Left renal cortex interstitium (tissue), 4 donors: Measurements from ENCODE around the gene GCNT2. TPM values are rescaled to one million over a fixed set of nuclear protein-coding genes. Genes with fewer than 3 reads are reported as not detected.
"Not testable (repeated sequence)": the region's sequence is repeated elsewhere in the genome, so short reads cannot be mapped to it uniquely, and the experiment has no call there.

Experiments
- DNase-seq, 4 donors: peaks; one replicate each; pipeline ENCODE4 v3.0.0-alpha.2; 2013; ENCODE audit warnings: low read depth in 4 of 4, low spot score in 2 of 4, missing footprints in 1 of 4
- polyA plus RNA-seq, 4 donors: library from polyadenylated mRNA; unstranded; fragments of 120-200 nt; gene quantifications; one replicate each; pipeline ENCODE4 v1.2.1, GENCODE V29; 2013; ENCODE audit not compliant: insufficient read length in 4 of 4

Gene GCNT2
- polyA plus RNA-seq, 4 donors = 13.9 to 18.5 (median 16.5) TPM

DNA sequence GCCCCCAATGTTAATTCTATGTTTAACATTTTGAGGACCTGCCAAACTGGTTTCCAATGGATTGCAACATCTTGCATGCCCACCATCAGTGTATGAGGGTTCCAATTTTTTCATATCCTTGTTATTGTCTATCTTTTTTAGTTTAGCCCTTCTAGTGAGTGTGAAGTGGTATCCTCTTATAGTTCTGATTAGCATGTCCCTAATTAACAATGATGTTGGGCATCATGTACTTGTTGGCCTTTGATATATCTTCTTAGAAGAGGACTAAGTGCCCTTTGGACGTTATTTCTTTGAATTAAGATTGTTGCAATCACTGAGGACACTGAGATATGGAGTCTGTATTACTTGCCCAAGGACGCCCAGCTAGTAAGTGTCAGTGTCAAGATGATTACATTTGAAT is 22.3 kb downstream of the GCNT2 start:
- DNase-seq = no peak

- DNase-seq = no peak
Observed at GRCh38 chr6:10545482-10545881, 24.3 kb downstream of the GCNT2 start.

DNA sequence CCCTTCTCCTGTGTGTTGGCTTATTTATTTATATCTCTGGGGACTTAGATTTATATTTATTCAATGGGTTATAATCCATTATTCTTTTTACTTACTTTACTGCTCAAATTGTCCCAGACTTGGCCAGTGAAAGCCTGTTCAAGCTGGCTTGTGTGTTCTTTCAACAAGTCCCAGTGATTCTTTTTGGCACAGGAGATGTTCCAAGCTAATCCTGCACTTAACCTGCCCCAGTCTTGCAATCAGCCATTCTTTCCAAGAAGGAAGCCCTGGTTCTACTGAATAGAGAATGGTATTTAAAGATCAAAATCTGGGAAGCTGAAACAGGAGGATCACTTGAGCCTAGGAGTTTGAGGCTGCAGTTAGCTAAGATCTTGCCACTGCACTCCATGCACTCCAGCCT is 26.7 kb downstream of the GCNT2 start:
- DNase-seq = no peak

DNA sequence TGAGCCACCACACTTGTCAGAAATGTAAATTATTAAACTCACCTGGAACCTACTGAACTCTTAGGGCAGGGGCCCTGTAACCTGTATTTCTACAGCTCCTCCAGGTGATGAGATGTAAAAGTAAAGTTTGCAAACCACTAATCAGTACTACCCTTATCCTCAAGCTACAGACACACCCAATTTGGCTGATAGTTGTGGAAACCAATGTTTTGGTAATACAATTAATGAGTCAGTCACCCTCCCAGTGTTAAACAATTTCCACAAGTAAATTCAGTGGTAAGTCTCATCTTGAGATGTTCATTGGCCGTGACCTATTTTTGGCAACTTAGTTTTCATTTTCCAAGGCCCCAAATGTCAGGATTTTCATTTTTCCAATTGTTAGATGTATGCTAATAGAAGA is 29.6 kb downstream of the GCNT2 start:
- no peak for DNase-seq

DNA sequence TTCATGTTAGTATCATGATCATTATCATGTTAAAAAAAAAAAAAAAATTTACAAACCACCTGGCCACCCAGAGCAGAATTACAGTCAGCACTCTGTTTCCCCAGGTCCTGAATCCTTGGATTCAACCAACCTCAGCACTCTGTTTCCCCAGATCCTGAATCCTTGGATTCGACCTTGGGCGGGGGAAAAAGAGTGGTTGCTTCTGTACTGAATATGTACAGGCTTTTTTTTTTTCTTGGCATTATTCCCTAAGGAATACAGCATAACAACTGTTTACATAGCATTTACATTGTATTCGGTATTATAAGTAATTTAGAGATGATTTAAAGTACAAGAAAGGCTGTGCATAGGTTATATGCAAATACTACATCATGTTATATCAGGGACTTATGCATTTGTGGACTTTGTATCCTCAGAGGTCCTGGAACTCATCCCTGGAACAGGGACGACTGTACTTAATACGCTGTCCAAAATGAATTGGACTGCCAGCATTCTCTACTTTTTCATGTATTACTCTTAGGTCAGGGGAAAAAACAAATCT is 31.2 kb downstream of the GCNT2 start:
- no peak for DNase-seq

- no peak for DNase-seq
Observed at GRCh38 chr6:10553871-10554270, 32.7 kb downstream of the GCNT2 start.

GRCh38 chr6:10554826-10555225 is 33.7 kb downstream of the GCNT2 start:
- no peak for DNase-seq

DNA sequence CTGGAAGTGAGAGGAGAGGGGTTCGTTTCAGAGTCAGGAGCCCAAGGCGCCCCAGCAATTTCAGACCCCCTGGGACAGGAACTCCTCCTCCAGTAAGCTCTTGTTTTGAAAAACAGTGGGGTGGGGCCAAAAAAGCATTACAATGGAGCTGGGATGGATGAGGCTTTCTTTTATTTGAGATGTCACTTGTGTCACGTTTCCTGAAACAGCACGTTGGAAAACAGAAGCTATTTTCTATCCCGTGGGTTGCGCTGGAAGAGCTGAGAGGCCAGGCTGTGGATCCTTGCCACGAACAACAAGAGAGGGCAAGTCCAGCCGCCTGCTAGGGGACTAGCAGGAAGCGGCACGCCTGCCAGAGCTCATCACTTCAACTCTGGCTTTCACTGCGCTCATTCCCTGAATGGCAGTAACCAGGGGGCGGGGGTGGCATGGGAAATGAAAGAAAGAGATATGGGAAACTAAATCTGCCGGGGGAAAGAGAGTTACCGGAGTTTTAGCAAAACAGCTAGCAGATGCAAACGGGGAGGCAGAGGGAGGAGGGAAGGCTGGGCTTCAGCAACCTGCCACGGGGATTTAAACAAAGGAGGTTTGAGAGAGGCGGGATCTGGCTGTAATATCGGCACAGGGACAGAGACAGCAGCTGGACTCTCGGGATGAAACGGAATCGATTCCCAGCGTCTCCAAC is 34.6 kb downstream of the GCNT2 start:
- no peak for DNase-seq

DNA sequence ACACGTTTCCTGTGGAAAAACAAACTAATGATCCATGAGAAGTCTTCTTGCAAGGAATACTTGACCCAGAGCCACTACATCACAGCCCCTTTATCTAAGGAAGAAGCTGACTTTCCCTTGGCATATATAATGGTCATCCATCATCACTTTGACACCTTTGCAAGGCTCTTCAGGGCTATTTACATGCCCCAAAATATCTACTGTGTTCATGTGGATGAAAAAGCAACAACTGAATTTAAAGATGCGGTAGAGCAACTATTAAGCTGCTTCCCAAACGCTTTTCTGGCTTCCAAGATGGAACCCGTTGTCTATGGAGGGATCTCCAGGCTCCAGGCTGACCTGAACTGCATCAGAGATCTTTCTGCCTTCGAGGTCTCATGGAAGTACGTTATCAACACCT is 35.4 kb downstream of the GCNT2 start:
- DNase-seq = no peak

- DNase-seq = no peak
Observed at GRCh38 chr6:10556992-10557391, 35.8 kb downstream of the GCNT2 start.

DNA sequence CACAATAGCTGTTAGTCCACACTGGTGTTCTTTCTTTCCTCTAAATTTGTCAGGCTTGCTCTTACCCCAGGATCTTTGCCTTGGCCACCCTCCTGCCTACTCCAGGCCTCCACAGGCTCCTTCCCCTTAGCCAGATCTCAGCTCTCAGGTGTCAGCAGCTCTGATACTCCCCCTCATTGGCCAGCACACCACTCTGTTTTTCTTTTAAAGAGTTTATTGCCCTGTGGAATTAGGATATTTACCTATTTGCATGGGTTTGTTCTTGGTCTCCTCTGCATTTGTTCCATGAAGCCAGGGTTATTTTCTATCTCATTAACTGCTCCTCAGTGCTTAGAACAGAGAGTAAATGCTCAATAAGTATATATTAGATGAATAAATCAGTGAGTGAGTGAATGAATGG is 36.8 kb downstream of the GCNT2 start:
- DNase-seq = no peak

GRCh38 chr6:10558565-10558964 is 37.4 kb downstream of the GCNT2 start:
- no peak for DNase-seq

- no peak for DNase-seq
Observed at GRCh38 chr6:10559522-10560152, 38.5 kb downstream of the GCNT2 start.

GRCh38 chr6:10561611-10562199 is 40.6 kb downstream of the GCNT2 start:
- DNase-seq = no peak

GRCh38 chr6:10564975-10565673 is 44.0 kb downstream of the GCNT2 start:
- no peak for DNase-seq

DNA sequence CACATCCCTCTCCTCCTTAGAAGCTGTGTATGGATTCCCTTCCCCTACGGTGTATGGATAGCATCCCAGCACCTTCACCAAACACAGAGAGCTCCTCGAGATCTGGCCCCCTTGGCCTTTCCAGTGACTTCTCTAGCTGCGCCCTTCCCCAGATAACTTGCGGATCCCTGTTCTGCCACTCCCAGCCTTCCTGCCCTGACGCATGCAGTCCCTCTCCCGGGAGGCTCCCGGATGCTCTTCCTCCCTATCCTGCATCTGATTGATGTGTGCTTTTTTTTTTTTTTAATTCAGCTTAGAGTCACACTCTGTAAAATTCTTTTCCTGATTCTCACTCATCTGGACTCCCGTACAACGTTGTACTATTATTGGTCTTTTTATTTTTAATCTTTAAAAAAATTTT is 44.8 kb downstream of the GCNT2 start:
- DNase-seq = no peak

DNA sequence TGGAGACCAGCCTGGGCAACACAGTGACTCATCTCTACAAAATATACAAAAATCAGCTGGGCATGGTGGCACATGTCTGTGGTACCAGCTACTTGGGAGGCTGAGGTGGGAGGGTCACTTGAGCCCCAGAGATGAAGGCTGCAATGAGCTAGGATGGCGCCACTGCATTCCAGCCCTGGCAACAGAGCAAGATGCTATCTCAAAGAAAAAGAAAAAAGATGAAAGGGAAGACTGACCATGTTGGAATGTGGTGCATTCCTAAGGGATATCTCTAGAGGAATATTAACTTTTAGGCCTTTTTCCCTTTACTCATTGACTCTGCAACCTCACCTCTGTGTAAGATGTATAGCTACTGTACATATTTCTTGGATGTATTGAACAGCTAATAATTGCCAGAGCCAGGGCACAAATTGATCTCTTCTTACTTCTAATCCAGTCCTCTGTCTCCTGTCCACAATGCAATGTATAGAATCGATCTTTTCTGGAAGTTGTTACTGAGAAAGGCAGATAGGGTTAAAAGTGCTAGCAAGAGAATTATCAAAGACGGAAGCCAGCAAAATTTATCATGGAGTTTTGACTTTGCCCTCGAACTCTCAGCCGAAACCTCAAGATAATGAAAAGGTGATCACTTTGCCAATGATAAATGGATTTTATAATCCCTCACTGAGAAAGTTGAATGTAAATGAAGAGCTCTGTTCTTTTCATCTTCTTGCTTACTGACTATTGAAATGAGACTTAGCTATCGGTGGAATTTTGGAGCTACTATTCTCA is 46.3 kb downstream of the GCNT2 start:
- DNase-seq = no peak

- DNase-seq = no peak
Observed at GRCh38 chr6:10569392-10570127, 48.4 kb downstream of the GCNT2 start.

GRCh38 chr6:10575519-10575918 is 54.4 kb downstream of the GCNT2 start:
- DNase-seq = not testable (repeated sequence)

DNA sequence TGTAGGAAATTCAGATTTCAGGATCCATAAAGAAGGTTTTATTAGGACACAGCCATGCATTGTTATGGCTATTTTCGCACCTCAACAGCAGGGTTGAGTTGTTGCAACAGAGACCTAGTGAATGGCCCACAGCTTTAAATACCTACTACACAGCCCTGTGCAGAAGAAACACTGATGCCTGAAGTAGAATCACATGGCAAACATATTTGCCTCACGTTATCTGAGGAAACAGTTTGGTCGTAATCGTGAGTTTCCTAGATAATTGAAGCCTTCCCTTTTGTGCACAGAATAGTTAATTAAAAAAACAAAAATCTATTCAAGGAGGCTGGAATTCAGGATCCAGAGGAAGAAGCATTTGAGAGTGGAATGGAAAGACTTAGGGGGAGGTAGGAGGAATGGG is 55.1 kb downstream of the GCNT2 start:
- DNase-seq = no peak
